DND-41 (cell line): ENCODE data around the gene GRID1.

Source experiments
- ATAC-seq: fragments of 200-7000 bp; cut with Tn5 transposase; 3 replicates; pipeline ENCODE4 v1.9.1; 2021; ENCODE audit warnings: low read depth; ENCODE audit not compliant: insufficient read depth
- DNase-seq: peaks from one replicate; pipeline ENCODE4 v3.0.0-alpha.2; 2020
- H2AFZ ChIP-seq: 2 replicates; pipeline ENCODE4 v1.6.0; 2012; ENCODE audit warnings: low read depth, low read length
- H3K27ac ChIP-seq: 2 replicates; pipeline ENCODE4 v1.5.1; 2012; ENCODE audit warnings: low read length, inconsistent platforms
- H3K27me3 ChIP-seq: fragments of 200-600 bp; sonication (generic); 2 replicates; pipeline ENCODE4 v1.6.0; 2012; ENCODE audit warnings: low read length, mild to moderate bottlenecking, inconsistent platforms; ENCODE audit not compliant: insufficient read depth, poor library complexity
- H3K36me3 ChIP-seq: 2 replicates; pipeline ENCODE4 v1.5.1; 2012; ENCODE audit warnings: low read length, inconsistent platforms; ENCODE audit not compliant: insufficient read depth
- H3K4me1 ChIP-seq: 2 replicates; pipeline ENCODE4 v1.5.1; 2012; ENCODE audit warnings: mild to moderate bottlenecking, low read length; ENCODE audit not compliant: insufficient read depth
- H3K4me2 ChIP-seq: 2 replicates; pipeline ENCODE4 v1.6.0; 2012; ENCODE audit warnings: mild to moderate bottlenecking, moderate library complexity, low read length, inconsistent platforms; ENCODE audit not compliant: insufficient read depth
- H3K4me3 ChIP-seq, 2 experiments: fragments of 200-600 bp in 1 of 2; shearing (Covaris generic) in 1 of 2; 2 replicates each; pipeline ENCODE4 v1.5.1; 2012 to 2016; ENCODE audit warnings: inconsistent platforms in 2 of 2, low read length in 2 of 2, mild to moderate bottlenecking in 2 of 2, low read depth in 1 of 2, moderate library complexity in 1 of 2
- H3K79me2 ChIP-seq: 2 replicates; pipeline ENCODE4 v1.6.0; 2012; ENCODE audit warnings: low read length, inconsistent platforms; ENCODE audit not compliant: insufficient read depth
- H3K9ac ChIP-seq: 2 replicates; pipeline ENCODE4 v1.6.0; 2012; ENCODE audit warnings: low read depth, mild to moderate bottlenecking, inconsistent platforms, low read length, moderate library complexity
- H3K9me3 ChIP-seq: 2 replicates; pipeline ENCODE4 v1.5.1; 2012; ENCODE audit warnings: low read length, moderate library complexity, mild to moderate bottlenecking, inconsistent platforms; ENCODE audit not compliant: insufficient read depth, severe bottlenecking
- H4K20me1 ChIP-seq: 2 replicates; pipeline ENCODE4 v1.6.0; 2012; ENCODE audit warnings: low read length; ENCODE audit not compliant: insufficient read depth
- CTCF ChIP-seq: IDR thresholded peaks from 2 replicates; pipeline ENCODE4 v1.5.1; 2012; ENCODE audit warnings: borderline replicate concordance, low read length, moderate library complexity, mild to moderate bottlenecking; ENCODE audit not compliant: poor library complexity, severe bottlenecking; ENCODE audit errors: extremely low read depth
- EZH2 ChIP-seq: IDR thresholded peaks from 3 replicates; pipeline ENCODE4 v1.6.1; 2012; ENCODE audit warnings: borderline replicate concordance, low read depth, mild to moderate bottlenecking, moderate library complexity, low read length, inconsistent platforms; ENCODE audit not compliant: severe bottlenecking

GRID1 gene

GRCh38 chr10:85857305-85857704 lies 509.3 kb downstream of the GRID1 start:
- H2AFZ ChIP-seq = no peak overlapping the region
- no peaks in the 10 kb centered on the region for H3K9me3 ChIP-seq
- no peak for DNase-seq
- H3K27ac ChIP-seq = no peak overlapping the region
- no peaks in the 10 kb centered on the region for H3K36me3 ChIP-seq
- ATAC-seq = no peak
- H3K4me2 ChIP-seq = no peak overlapping the region
- TF ChIP-seq CTCF (no peak), EZH2 (no peak)
- no peaks in the 10 kb centered on the region for H3K79me2 ChIP-seq
- no peak overlapping the region for H3K9ac ChIP-seq
- no peaks in the 10 kb centered on the region for H3K4me1 ChIP-seq
- no peaks in the 10 kb centered on the region for H3K27me3 ChIP-seq
- no peaks in the 10 kb centered on the region for H4K20me1 ChIP-seq
- no peak overlapping the region for H3K4me3 ChIP-seq

- no peak overlapping the region for H2AFZ ChIP-seq
- no peaks in the 10 kb centered on the region for H3K4me1 ChIP-seq
- ATAC-seq (no peak), DNase-seq (no peak)
- no peak overlapping the region for H3K4me2 ChIP-seq
- no peaks in the 10 kb centered on the region for H4K20me1 ChIP-seq
- no peak overlapping the region for H3K4me3 ChIP-seq
- H3K36me3 ChIP-seq = no peaks in the 10 kb centered on the region
- peaks cover 2% of the 10 kb centered on the region for H3K27me3 ChIP-seq
- H3K9me3 ChIP-seq = no peaks in the 10 kb centered on the region
- no peak overlapping the region for H3K27ac ChIP-seq
- H3K9ac ChIP-seq = no peak overlapping the region
- TF ChIP-seq EZH2 (no peak), CTCF (no peak)
- no peaks in the 10 kb centered on the region for H3K79me2 ChIP-seq
Measured at GRCh38 chr10:85851934-85852333, 514.7 kb downstream of the GRID1 start.

GRCh38 chr10:85851325-85851724 lies 515.3 kb downstream of the GRID1 start:
- Histone ChIP-seq H3K4me2 (no peak overlapping the region), H3K4me1 (no peaks in the 10 kb centered on the region), H3K27ac (no peak overlapping the region), H3K4me3 (no peak overlapping the region), H3K9ac (no peak overlapping the region), H3K79me2 (no peaks in the 10 kb centered on the region), H3K9me3 (no peaks in the 10 kb centered on the region), H3K36me3 (no peaks in the 10 kb centered on the region), H4K20me1 (no peaks in the 10 kb centered on the region), H2AFZ (no peak overlapping the region), H3K27me3 (peaks cover 2% of the 10 kb centered on the region)
- TF ChIP-seq EZH2 (no peak), CTCF (no peak)
- no peak for ATAC-seq
- DNase-seq = no peak

- no peak for DNase-seq
- ATAC-seq = no peak
- Histone ChIP-seq H3K4me2 (no peak overlapping the region), H3K4me1 (no peaks in the 10 kb centered on the region), H3K79me2 (no peaks in the 10 kb centered on the region), H3K9ac (no peak overlapping the region), H3K36me3 (no peaks in the 10 kb centered on the region), H3K27me3 (peaks cover 2% of the 10 kb centered on the region), H3K27ac (no peak overlapping the region), H4K20me1 (no peaks in the 10 kb centered on the region), H3K9me3 (no peaks in the 10 kb centered on the region), H3K4me3 (no peak overlapping the region), H2AFZ (no peak overlapping the region)
- TF ChIP-seq EZH2 (no peak), CTCF (no peak)
Measured at GRCh38 chr10:85850736-85851135, 515.9 kb downstream of the GRID1 start.
